ENCODE data around the gene HTR1E.
A peak's percentile ranks its signal among the peaks of the same experiment; 100 is the strongest.
"Not testable (repeated sequence)": the region's sequence is repeated elsewhere in the genome, so short reads cannot be mapped to it uniquely, and the experiment has no call there.

HTR1E gene

DNA sequence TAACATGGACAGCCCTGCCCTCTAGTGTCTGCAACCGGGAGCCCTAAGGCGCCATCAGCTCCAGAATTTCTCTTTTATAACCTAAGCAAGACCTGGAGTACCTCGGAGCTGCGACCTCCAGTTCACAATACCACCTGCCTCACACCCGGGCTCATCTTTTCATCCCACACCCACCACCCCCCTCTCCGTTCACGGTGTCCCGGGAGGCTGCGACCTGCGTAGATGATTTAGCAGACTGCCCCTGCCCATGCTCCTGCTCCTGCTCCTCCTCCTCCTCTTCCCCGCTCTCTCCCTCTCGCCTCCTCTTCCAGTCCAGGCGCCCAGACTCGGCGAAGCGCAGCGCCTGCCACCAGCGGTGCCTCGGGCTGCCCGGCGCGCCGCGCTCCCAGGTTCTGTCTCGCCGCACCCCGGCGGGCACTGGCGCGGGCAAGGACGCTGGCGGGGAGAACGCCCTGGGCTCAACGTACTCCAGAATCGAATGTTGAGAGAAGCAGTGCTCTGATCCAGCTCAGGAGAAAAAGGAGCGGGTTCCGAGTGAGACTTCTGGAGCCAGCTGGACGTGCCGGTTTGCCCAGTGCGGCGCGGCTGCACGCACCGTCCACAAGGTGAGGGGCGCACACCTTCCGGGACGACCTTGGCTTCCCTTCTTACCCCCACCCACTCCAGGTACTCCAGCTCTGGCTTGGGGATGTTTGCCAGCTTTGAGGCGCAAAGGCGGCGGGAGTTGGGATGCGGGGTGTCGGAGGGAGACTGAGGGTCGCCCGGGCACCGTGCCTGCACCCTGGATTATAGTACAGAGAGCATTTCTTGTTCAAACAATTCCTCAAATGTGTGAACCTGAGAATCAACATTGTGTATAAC lies at the start of gene HTR1E:
Gene HTR1E (plus strand): TSS at position 310 of the 861 bp plus-strand sequence. CDS start 77,807 bp downstream, outside the sequence.
- peak; percentile 75 to 79 for DNase-seq

DNA sequence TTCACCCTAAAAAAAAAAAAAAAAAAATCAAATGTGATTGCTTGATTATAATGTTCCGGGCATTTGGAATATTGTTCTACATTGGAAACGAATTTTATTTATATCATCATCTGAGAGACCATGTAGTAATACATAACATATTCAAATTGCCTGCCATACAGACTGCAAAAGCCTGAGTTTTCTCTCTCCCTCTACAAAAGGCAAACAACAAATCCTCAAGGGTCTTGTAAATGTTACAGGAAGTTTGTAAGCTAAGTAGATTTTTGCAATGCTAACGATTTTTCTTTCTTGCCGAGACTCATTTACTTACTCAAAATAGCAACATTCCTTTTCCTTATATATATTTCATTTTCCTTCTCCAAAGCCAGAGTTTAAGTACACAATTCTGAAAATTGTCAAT lies 49.0 kb upstream of the HTR1E start:
- DNase-seq: no peak

DNA sequence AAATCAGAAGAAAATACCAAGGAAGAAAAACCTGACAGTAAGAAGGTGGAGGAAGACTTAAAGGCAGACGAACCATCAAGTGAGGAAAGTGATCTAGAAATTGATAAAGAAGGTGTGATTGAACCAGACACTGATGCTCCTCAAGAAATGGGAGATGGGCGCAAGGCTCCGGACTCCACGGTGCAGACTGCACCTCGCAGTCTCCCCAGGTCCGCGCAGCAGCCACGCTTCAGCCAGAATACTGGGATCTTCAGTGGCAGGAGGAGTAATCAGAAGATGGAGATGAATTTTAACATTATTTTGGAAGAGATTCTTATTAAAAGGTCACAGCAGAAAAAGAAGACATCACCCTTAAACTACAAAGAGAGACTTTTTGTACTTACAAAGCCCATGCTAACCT lies 40.1 kb upstream of the HTR1E start:
- DNase-seq: not testable (repeated sequence)

- DNase-seq: no peak
Measured at GRCh38 chr6:86913795-86914194, 23.5 kb upstream of the HTR1E start.

DNA sequence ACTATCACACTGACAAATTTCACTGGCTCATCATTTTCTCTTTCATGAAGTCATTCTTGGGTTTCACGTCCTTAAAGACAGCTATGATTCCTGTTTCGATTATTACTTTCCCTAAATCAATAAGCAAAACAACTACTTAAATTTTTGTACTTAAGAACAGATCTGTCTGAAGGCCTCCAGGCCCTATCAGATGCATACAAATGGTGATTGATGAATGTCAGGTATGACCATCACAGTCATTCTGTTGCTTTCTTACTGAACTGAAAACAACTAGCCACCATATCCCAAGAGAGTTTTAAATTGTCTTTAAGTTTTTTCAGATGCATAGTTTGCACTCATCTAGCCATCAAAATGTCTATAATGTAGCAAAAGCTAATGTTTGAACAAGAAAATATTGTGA lies 20.9 kb upstream of the HTR1E start:
- DNase-seq: no peak

- DNase-seq: not testable (repeated sequence)
Measured at GRCh38 chr6:86927138-86927537, 10.2 kb upstream of the HTR1E start.

- not testable (repeated sequence) for DNase-seq
Measured at GRCh38 chr6:86927859-86928258, 9.5 kb upstream of the HTR1E start.

- no peak for DNase-seq
Measured at GRCh38 chr6:86934365-86934764, 3.0 kb upstream of the HTR1E start.

DNA sequence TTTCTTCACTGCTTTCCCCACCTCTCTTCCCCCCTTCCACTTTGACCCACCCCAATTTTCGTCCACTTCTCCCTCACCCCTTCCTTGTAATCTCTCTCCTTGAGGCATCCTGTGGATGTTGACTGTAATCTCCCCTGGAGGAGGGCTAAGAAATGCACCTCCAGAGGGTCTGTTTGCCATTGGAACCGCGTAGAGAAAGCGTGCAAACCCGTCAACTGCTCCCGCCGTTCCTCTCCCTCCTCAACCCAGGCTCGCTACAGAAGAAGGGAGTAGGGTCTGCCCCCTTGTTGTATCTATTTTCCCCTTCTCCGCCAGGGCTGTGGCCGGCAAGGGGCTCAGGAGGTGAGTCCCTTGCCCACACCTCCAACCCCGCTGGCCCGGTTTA lies 502 bp upstream of the HTR1E start:
- DNase-seq: no peak

- DNase-seq: peak in 1 of 2 experiments; percentile 1
Measured at GRCh38 chr6:86938814-86939213, 1.5 kb downstream of the HTR1E start.

- peak; percentile 40 to 93 for DNase-seq
Measured at GRCh38 chr6:86941461-86941860, 4.1 kb downstream of the HTR1E start.

DNA sequence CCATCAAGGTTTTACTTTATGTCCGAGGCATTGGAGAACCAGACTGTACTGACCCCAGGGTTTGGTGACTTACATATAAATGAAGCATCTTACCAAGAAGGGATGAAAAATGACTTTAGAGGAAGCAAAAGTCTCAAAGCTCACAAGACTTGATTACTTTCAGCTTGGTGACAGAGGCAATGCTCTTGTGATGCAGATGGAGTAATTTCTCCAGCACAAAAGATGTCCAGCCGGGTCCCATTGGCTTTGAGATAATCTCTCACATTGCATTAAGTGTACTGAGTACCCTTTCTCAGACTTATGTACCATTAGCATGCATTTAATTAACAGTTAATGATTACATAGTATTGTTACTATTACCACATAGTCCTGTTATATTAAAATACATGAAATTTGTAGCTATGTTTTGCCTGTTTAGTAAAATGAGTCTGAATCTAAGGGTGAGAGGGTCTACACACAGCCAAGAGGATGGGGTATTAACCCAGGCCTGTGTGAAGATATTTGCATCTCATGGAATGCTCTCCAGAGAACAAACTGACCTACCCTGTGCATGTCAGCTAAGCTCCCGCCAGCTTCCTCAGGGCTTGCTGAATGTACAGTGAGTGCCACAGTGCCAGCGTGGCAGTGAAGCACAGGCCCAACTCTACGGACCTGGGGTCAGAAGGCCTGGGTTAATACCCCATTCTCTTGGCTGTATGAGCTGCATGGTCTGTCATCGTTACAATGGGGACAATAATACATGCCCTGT lies 5.6 kb downstream of the HTR1E start:
- DNase-seq: peak in 1 of 2 experiments; percentile 24

DNA sequence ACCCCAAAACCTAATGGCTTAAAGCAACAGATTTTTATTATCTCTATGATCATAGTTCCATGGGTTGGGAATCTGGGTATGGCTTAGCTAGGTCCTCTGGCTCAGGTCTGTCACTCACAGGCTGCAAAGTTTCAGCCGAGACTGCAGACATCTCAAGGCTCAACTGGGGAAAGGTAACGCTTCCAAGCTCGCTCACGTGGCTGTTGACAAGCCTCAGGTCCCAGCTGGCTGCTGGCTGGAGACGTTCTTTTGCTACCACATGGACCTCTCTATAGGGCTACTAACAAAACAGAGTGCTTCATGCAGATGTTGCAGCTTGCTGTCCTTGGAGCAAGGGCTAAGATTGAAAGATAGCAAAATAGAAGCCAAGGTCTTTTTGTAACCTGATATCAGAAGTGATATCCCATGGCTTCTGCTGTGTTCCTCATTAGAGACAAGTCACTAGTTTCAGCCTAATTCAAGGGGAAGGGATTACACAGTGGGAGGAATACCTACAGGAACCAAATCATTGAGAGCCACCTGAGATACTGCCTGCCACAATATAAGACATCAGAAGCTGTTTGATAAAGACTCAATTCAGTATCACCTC lies 6.6 kb downstream of the HTR1E start:
- DNase-seq: peak; percentile 53 to 89

DNA sequence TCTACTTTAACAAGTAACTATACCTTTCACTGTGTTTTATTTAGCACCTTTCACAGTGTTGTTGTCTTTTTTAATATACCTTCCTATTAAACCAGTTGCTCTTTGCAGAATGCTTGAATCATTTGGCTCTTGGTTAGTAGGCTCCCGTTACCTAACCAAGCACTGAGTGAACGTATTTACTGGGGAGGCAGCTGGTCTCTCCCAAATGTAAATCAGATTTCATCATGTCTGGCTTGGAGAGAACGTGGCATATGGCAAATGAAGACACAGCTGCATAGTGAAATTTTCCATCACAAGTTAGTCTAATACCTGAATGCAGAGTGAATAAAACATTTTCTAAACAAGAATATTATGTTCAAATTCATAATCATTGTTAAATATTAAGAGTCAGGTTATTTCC lies 12.4 kb downstream of the HTR1E start:
- peak; percentile 84 to 89 for DNase-seq

GRCh38 chr6:86952991-86953390 lies 15.7 kb downstream of the HTR1E start:
- DNase-seq: no peak

DNA sequence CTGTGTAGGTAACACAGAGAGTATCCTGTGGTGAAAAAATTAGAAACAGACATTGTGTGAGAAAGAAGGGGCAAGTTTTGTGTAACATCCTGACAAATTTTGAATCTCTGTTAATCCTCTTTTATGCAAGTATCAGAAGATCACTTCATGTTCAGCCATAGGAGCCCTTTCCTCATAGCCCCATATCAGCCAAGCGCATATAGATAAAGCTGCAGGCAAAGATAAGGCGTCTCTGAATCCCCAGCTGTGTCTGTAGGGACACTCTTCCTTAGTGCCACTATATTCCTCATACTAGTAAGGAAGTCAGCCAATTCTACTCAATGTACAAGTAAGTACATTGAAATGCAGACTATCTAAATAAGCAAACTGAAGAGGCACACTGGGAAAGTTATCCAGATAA lies 22.3 kb downstream of the HTR1E start:
- no peak for DNase-seq

- no peak for DNase-seq
Measured at GRCh38 chr6:86961455-86962200, 24.3 kb downstream of the HTR1E start.

DNA sequence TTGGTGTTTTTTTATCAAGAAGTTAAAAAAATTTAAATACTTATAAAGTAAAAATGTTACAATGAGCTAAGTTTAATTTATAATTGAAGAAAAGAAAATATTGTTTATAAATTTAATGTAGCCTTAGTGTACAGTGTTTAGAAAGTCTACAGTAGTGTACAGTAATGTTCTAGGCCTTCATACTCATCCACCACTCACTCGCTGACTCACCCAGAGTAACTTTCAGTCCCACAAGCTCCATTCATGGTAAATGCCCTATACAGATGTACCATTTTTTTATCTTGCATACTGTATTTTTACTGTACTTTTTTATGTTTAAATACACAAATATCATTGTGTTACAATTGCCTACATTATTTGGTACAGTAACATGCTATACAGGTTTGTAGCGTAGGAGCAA lies 26.0 kb downstream of the HTR1E start:
- DNase-seq: no peak

- no peak for DNase-seq
Measured at GRCh38 chr6:86964029-86964579, 26.8 kb downstream of the HTR1E start.

DNA sequence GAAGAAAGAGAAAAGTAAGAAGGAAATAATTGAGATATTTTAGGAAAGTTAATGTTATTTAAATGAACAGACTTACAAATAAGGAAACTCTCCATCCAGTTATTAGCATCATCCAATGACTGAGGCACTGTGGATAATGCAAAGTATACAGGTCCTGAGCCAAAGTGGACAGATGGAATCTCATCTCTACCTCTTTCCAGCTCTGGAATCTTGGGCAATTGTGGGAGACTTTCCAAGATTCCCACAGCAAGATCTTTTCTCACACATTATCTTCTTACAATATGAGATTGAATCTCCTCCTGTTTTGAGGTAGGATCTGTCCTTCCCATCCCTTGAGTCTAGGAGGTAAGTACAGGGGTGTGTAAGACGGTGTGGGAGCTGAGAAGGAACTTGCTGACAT lies 28.9 kb downstream of the HTR1E start:
- no peak for DNase-seq

- DNase-seq: no peak
Measured at GRCh38 chr6:86969573-86969972, 32.2 kb downstream of the HTR1E start.

- DNase-seq: no peak
Measured at GRCh38 chr6:86973088-86973487, 35.8 kb downstream of the HTR1E start.

- DNase-seq: no peak
Measured at GRCh38 chr6:86978251-86978650, 40.9 kb downstream of the HTR1E start.

Measured in NCI-H524 (cell line).